ENCODE measurements around the gene HPN.

DNA sequence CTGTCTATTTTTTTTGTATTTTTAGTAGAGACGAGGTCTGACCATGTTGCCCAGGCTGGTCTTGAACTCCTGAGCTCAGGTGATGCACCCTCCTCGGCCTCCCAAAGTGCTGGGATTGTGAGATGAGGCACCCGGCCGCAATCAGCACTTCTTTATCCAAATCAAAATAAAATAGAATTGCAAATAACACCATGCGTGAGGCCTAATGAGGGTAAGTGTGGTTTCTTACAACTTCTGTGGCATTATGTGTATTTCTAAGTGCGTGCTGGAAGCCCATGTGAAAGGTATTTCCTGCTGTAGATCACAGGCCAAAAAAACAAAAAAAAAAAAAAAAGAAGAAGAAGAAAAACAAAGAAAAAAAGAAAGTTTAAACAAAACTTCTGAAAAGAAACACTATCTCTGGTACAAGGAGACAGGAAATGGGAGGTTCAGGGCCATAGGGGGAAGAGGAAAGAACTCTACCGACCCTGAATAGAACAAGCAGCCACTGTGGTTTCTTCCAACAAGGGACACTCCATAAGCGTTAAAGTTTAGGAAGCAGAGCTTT lies 44.4 kb upstream of the HPN start:
- TF ChIP-seq, protein P1, sequence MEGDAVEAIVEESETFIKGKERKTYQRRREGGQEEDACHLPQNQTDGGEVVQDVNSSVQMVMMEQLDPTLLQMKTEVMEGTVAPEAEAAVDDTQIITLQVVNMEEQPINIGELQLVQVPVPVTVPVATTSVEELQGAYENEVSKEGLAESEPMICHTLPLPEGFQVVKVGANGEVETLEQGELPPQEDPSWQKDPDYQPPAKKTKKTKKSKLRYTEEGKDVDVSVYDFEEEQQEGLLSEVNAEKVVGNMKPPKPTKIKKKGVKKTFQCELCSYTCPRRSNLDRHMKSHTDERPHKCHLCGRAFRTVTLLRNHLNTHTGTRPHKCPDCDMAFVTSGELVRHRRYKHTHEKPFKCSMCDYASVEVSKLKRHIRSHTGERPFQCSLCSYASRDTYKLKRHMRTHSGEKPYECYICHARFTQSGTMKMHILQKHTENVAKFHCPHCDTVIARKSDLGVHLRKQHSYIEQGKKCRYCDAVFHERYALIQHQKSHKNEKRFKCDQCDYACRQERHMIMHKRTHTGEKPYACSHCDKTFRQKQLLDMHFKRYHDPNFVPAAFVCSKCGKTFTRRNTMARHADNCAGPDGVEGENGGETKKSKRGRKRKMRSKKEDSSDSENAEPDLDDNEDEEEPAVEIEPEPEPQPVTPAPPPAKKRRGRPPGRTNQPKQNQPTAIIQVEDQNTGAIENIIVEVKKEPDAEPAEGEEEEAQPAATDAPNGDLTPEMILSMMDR (IDR thresholded peaks at IDR 0.05; ENCODE audit: extremely low read depth in 1 of 2, insufficient read depth in 1 of 2, low read depth in 1 of 2, low read length in 2 of 2) = no peak
- TF ChIP-seq GATA2 (IDR thresholded peaks at IDR 0.05; ENCODE audit: insufficient read depth, insufficient read length, low read depth, low read length) (no peak), JUN (IDR thresholded peaks at IDR 0.05; ENCODE audit: borderline replicate concordance, insufficient read depth, insufficient read length, low read depth) (no peak), POLR2AphosphoS5 (IDR thresholded peaks at IDR 0.05; ENCODE audit: insufficient read depth, low read depth, low read length) (no peak), POLR2A (IDR thresholded peaks at IDR 0.05; ENCODE audit: low read depth, low read length) (no peak), FOS (IDR thresholded peaks at IDR 0.05; ENCODE audit: borderline replicate concordance, insufficient read depth, low read length) (no peak)
